Neural cell (in vitro differentiated cells): ENCODE data around the gene TMEM252. TPM values are rescaled to one million over a fixed set of nuclear protein-coding genes. Genes with fewer than 3 reads are reported as not detected.
A peak's percentile ranks its signal among the peaks of the same experiment; 100 is the strongest.

Source experiments
- H2AFZ ChIP-seq: fragments of 200-600, 300-800 bp; sonication (generic), shearing (Covaris generic); 2 replicates; pipeline ENCODE4 v1.6.0; 2014; ENCODE audit warnings: low read depth, mild to moderate bottlenecking, antibody characterized with exemption, low read length, moderate library complexity
- H3F3A ChIP-seq: fragments of 200-600 bp; shearing (Covaris generic); 2 replicates; pipeline ENCODE4 v1.6.1; 2016; ENCODE audit warnings: mild to moderate bottlenecking, moderate library complexity, mixed read lengths, antibody characterized with exemption, low read length; ENCODE audit not compliant: insufficient read depth, poor library complexity, severe bottlenecking
- H3K27ac ChIP-seq: fragments of 200-600, 300-800 bp; sonication (generic), shearing (Covaris generic); 2 replicates; pipeline ENCODE4 v1.5.1; 2014; ENCODE audit warnings: mild to moderate bottlenecking, low read length, moderate library complexity
- H3K27me3 ChIP-seq: fragments of 300-800, 200-600 bp; sonication (generic), shearing (Covaris generic); 2 replicates; pipeline ENCODE4 v1.6.0; 2014; ENCODE audit warnings: mild to moderate bottlenecking, low read depth, low read length, moderate library complexity; ENCODE audit not compliant: insufficient read depth
- H3K36me3 ChIP-seq: fragments of 300-800, 200-600 bp; sonication (generic), shearing (Covaris generic); 2 replicates; pipeline ENCODE4 v1.5.1; 2014; ENCODE audit warnings: mild to moderate bottlenecking, antibody characterized with exemption, low read length, moderate library complexity; ENCODE audit not compliant: insufficient read depth
- H3K4me2 ChIP-seq: fragments of 300-800, 200-600 bp; sonication (generic), shearing (Covaris generic); 2 replicates; pipeline ENCODE4 v1.6.0; 2014; ENCODE audit warnings: mild to moderate bottlenecking, low read length
- H3K4me3 ChIP-seq: fragments of 300-800, 200-600 bp; sonication (generic), shearing (Covaris generic); 2 replicates; pipeline ENCODE4 v1.5.1; 2014; ENCODE audit warnings: mild to moderate bottlenecking, low read length, moderate library complexity
- H3K79me2 ChIP-seq: fragments of 200-600 bp; shearing (Covaris generic); replicated peaks from 2 replicates; pipeline ENCODE4 v1.6.0; 2014; ENCODE audit warnings: mild to moderate bottlenecking, low read length, moderate library complexity; ENCODE audit not compliant: insufficient read depth
- H3K9ac ChIP-seq: fragments of 300-800, 200-600 bp; sonication (generic), shearing (Covaris generic); 2 replicates; pipeline ENCODE4 v1.6.1; 2016; ENCODE audit warnings: mild to moderate bottlenecking, low read length, mixed read lengths
- H3K9me2 ChIP-seq: fragments of 200-600 bp; shearing (Covaris generic); 2 replicates; pipeline ENCODE4 v1.6.1; 2016; ENCODE audit warnings: mild to moderate bottlenecking, low read length, mixed read lengths; ENCODE audit not compliant: insufficient read depth
- H3K9me3 ChIP-seq: fragments of 200-600, 300-800 bp; sonication (generic), shearing (Covaris generic); 2 replicates; pipeline ENCODE4 v1.6.1; 2016; ENCODE audit warnings: mild to moderate bottlenecking, mixed run types, low read length, moderate library complexity, mixed read lengths
- H4K20me1 ChIP-seq: fragments of 200-600 bp; shearing (Covaris generic); 2 replicates; pipeline ENCODE4 v1.6.1; 2016; ENCODE audit warnings: mild to moderate bottlenecking, mixed run types; ENCODE audit not compliant: insufficient read depth
- CTCF ChIP-seq: fragments of 450-650 bp; IDR thresholded peaks from 2 replicates; pipeline ENCODE4 v1.5.1; 2014; ENCODE audit warnings: antibody characterized with exemption, mild to moderate bottlenecking, moderate library complexity; ENCODE audit not compliant: poor library complexity, severe bottlenecking
- EP300 ChIP-seq: fragments of 450-650 bp; conservative IDR thresholded peaks from 2 replicates; pipeline ENCODE4 v1.6.1; 2014; ENCODE audit warnings: antibody characterized with exemption, mild to moderate bottlenecking, moderate library complexity; ENCODE audit not compliant: poor library complexity, severe bottlenecking
- EZH2 ChIP-seq: fragments of 200-600, 300-800 bp; shearing (Covaris generic), sonication (generic); IDR thresholded peaks from 2 replicates; pipeline ENCODE4 v1.6.1; 2014; ENCODE audit warnings: antibody characterized with exemption, low read length, borderline replicate concordance, mild to moderate bottlenecking; ENCODE audit not compliant: insufficient read depth, poor library complexity, severe bottlenecking
- MXI1 ChIP-seq: fragments of 450-650 bp; conservative IDR thresholded peaks from 2 replicates; pipeline ENCODE4 v1.6.1; 2014; ENCODE audit warnings: antibody characterized with exemption, mild to moderate bottlenecking; ENCODE audit not compliant: poor library complexity, severe bottlenecking
- POLR2AphosphoS5 ChIP-seq: IDR thresholded peaks from 2 replicates; pipeline ENCODE4 v1.6.1; 2012
- RAD21 ChIP-seq: fragments of 450-650 bp; conservative IDR thresholded peaks from 2 replicates; pipeline ENCODE4 v1.6.1; 2014; ENCODE audit warnings: antibody characterized with exemption, mild to moderate bottlenecking, moderate library complexity
- REST ChIP-seq: IDR thresholded peaks from 2 replicates; pipeline ENCODE4 v1.6.1; 2012; ENCODE audit warnings: borderline replicate concordance
- SMC3 ChIP-seq: fragments of 450-650 bp; conservative IDR thresholded peaks from 2 replicates; pipeline ENCODE4 v1.6.1; 2014; ENCODE audit warnings: antibody characterized with exemption, mild to moderate bottlenecking, moderate library complexity; ENCODE audit not compliant: poor library complexity
- TAF1 ChIP-seq: IDR thresholded peaks from 2 replicates; pipeline ENCODE4 v1.6.1; 2012; ENCODE audit warnings: low read depth
- polyA plus RNA-seq: library from polyadenylated mRNA; depleted of rRNA; stranded (reverse); fragments of >200 nt; gene quantifications from 2 replicates; pipeline ENCODE4 v1.2.3, GENCODE V29; 2014

Gene TMEM252
- polyA plus RNA-seq, 1 donor from 2014 or later = not detected

GRCh38 chr9:68507130-68507805 lies 33.4 kb downstream of the TMEM252 start:
- no peak overlapping the region for H3K4me2 ChIP-seq
- no peaks in the 10 kb centered on the region for H3K9me3 ChIP-seq
- no peak overlapping the region for H3K4me3 ChIP-seq
- no peaks in the 10 kb centered on the region for H4K20me1 ChIP-seq
- H3K27ac ChIP-seq = no peak overlapping the region
- TF ChIP-seq SMC3 (peak; percentile 46), CTCF (peak; percentile 57), TAF1 (no peak), RAD21 (peak; percentile 52)
- H3K27me3 ChIP-seq = no peaks in the 10 kb centered on the region
- H3K36me3 ChIP-seq = no peaks in the 10 kb centered on the region
- no peaks in the 10 kb centered on the region for H3K79me2 ChIP-seq
- H3K9me2 ChIP-seq = no peaks in the 10 kb centered on the region
- H3F3A ChIP-seq = no peaks in the 10 kb centered on the region
- no peak overlapping the region for H3K9ac ChIP-seq
- H2AFZ ChIP-seq = no peak overlapping the region

GRCh38 chr9:68506551-68506950 lies 34.1 kb downstream of the TMEM252 start:
- H3K79me2 ChIP-seq = no peaks in the 10 kb centered on the region
- H3K27ac ChIP-seq = no peak overlapping the region
- no peak overlapping the region for H3K9ac ChIP-seq
- no peaks in the 10 kb centered on the region for H3K9me3 ChIP-seq
- TF ChIP-seq RAD21 = no peak
- TF ChIP-seq TAF1 = no peak
- no peak for TF ChIP-seq CTCF
- H4K20me1 ChIP-seq = no peaks in the 10 kb centered on the region
- H3K27me3 ChIP-seq = no peaks in the 10 kb centered on the region
- H3K4me2 ChIP-seq = no peak overlapping the region
- no peaks in the 10 kb centered on the region for H3K9me2 ChIP-seq
- no peaks in the 10 kb centered on the region for H3F3A ChIP-seq
- no peaks in the 10 kb centered on the region for H3K36me3 ChIP-seq
- no peak overlapping the region for H2AFZ ChIP-seq
- no peak overlapping the region for H3K4me3 ChIP-seq

GRCh38 chr9:68505681-68506409 lies 34.8 kb downstream of the TMEM252 start:
- Histone ChIP-seq H3K4me3 (no peak overlapping the region), H3K36me3 (no peaks in the 10 kb centered on the region), H4K20me1 (no peaks in the 10 kb centered on the region), H3K9me3 (no peaks in the 10 kb centered on the region), H3K9ac (no peak overlapping the region), H3K27ac (no peak overlapping the region), H2AFZ (no peak overlapping the region), H3K9me2 (no peaks in the 10 kb centered on the region), H3K4me2 (no peak overlapping the region), H3K27me3 (no peaks in the 10 kb centered on the region), H3K79me2 (no peaks in the 10 kb centered on the region), H3F3A (no peaks in the 10 kb centered on the region)
- TF ChIP-seq RAD21 (no peak), EZH2 (no peak), MXI1 (no peak), SMC3 (no peak), REST (no peak), EP300 (no peak), TAF1 (no peak), POLR2AphosphoS5 (no peak), CTCF (no peak)
